GM12891 (cell line): ENCODE results near the gene TSEN34.
"Not testable (repeated sequence)": the region's sequence is repeated elsewhere in the genome, so short reads cannot be mapped to it uniquely, and the experiment has no call there.

Experiments used
- POLR2A ChIP-seq: IDR thresholded peaks from 2 replicates; pipeline ENCODE4 v1.6.1; 2011; ENCODE audit warnings: low read depth, low read length, control low read depth
- POLR2AphosphoS5 ChIP-seq: IDR thresholded peaks from 2 replicates; pipeline ENCODE4 v1.6.1; 2011; ENCODE audit warnings: low read depth, low read length, control low read depth
- POU2F2 ChIP-seq: IDR thresholded peaks from 2 replicates; pipeline ENCODE4 v1.6.1; 2011; ENCODE audit warnings: low read depth, mild to moderate bottlenecking, control low read depth, low read length, moderate library complexity
- SPI1 ChIP-seq: IDR thresholded peaks from 2 replicates; pipeline ENCODE4 v1.6.1; 2011; ENCODE audit warnings: low read depth, low read length, control low read depth
- TAF1 ChIP-seq: IDR thresholded peaks from 2 replicates; pipeline ENCODE4 v1.6.1; 2011; ENCODE audit warnings: low read depth, low read length, control low read depth

GRCh38 chr19:54243809-54244208 is 52.7 kb downstream of the TSEN34 start:
- not testable (repeated sequence) for TF ChIP-seq POLR2AphosphoS5, TAF1, POLR2A, SPI1, POU2F2
